ENCODE data around the gene MYO5A.
A peak's percentile ranks its signal among the peaks of the same experiment; 100 is the strongest.
"Not testable (repeated sequence)": the region's sequence is repeated elsewhere in the genome, so short reads cannot be mapped to it uniquely, and the experiment has no call there.

Gene MYO5A

DNA sequence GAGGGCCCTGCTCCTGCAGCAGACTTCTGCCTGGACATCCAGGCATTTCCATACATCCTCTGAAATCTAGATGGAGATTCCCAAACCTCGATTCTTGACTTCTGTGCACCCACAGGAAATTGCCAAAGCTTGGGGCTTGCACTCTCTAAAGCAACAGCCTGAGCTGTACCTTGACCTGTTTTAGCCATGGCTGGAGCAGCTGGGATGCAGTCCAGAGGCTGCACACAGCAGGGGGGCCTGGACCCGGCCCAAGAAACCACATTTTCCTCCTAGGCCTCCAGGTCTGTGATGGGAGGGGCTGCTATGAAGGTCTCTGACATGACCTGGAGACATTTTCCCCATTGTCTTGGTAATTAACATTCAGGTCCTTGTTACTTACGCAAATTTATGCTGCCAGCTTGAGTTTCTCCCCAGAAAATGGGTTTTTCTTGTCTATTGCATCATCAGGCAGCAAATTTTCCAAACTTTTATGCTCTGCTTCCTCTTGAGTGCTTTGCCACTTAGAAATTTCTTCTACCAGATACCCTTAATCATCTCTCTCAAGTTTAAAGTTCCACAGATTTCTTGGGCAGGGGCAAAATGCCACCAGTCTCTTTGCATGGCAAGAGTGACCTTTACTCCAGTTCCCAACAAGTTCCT lies 11.8 kb upstream of the MYO5A start:
- no peak for DNase-seq

DNA sequence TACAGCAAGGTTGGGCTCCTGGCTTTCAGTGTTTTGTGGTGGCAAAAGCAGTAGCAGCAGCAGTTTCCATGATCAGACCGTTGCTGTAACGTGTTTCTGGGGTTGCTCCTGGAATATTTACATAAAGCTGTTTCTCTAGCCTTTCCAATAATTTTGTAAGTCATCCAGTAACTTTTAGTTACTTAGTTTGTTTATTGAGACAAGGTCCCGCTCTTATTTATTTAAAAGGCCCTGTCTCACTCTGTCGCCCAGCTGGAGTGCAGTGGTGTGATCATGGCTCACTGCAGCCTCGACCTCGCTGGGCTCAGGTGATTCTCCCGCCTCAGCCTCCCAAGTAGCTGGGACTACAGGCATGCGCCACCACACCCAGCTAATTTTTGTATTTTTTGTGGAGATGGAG lies 8.8 kb upstream of the MYO5A start:
- no peak for DNase-seq

DNA sequence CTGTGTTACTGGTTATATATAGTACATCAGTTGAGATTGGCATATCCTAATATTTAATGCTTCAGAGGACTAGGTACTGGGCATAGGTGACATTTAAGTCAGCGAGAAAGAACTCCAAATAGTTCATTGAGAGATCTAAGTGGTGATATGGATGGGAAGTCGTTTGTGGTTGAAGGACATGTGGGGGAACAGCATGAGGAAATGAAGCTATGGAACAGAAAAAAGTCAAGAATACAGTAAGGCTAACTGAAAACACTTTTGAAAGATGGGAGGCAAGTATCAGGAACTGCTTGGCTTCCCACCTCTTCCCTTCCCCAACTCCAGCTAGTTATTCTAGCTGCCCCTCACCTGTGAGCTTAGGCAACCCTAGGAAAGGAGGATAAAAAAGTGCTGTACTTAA lies 3.7 kb upstream of the MYO5A start:
- DNase-seq = no peak

DNA sequence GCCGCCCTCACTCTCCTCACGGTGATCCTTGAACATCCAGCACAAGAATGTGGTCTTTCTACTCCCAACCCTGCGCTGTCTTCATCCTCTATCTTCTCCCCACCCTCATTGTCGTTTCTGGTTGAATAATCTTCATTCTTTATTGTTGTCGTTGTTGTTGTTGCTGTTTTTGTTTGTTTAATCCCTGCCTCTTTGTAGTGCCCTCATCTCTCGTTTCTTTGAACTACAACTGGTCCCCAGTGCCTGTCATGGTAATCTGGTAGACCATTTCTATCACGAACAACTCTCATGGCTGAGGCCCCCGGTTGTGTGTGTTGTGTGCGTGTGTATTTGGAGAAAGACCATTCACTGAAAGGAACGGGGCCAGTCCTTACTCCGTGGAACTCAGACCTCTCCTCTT lies 1.3 kb upstream of the MYO5A start:
- no peak for DNase-seq

DNA sequence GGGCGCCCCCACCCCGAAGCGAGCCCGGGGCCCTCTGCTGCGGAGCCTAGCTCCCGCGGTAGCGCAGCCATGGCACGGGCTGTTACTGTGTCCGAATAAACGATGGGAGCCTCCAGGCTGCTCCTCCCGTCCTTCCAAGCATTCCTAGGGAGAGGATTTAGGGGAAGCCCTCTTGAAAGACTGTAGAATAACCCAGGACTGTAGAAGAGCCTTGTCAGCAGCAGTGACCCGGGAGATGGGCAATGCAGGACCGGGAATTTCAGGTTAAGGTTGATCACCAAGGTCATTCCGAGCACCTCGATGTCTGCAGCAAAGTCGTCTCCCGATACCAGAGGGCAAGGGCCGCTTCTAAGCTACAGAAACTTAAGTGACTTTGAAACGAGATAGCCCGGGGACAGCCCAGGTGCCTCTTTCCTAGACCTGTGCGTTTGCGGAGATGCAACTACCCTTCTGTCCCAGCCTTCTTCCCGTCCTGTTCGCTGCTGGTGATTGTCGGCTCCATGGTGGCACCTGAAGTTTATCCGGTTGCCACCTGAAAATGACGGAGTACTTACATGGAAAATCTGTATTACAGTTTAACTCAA lies 753 bp upstream of the MYO5A start:
- DNase-seq = peak; percentile 33 to 34

DNA sequence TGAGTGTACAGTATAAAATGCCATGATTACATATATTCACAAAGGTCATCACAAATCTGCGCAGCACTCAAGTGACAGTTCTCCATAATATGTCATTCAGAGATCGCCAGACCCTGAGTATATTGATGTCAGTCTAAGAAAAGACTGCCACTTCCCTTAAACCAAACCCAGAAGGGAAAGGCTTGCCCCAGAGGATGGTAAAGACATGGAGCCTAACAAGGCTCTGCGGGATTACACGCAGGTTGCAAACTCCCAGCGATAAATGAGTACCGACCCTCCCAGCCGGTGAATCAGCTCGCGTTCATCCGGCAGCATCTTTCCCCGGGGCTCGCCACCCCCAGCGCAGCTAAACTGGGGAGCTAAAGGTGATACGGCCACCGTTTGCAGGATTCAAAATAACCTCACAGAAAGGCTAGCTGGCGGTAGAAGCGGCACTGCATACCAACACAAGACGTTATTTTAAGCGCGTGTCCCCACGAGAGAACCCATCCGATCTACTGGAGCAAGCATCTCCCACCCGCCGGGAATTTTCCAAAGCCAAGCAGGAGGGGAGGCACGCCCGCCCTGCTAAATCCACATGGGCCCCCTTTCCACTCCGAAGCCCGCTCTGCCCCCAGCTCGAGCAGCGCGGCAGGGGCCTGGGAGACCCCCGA lies 643 bp downstream of the MYO5A start:
- DNase-seq = peak; percentile 54 to 62

DNA sequence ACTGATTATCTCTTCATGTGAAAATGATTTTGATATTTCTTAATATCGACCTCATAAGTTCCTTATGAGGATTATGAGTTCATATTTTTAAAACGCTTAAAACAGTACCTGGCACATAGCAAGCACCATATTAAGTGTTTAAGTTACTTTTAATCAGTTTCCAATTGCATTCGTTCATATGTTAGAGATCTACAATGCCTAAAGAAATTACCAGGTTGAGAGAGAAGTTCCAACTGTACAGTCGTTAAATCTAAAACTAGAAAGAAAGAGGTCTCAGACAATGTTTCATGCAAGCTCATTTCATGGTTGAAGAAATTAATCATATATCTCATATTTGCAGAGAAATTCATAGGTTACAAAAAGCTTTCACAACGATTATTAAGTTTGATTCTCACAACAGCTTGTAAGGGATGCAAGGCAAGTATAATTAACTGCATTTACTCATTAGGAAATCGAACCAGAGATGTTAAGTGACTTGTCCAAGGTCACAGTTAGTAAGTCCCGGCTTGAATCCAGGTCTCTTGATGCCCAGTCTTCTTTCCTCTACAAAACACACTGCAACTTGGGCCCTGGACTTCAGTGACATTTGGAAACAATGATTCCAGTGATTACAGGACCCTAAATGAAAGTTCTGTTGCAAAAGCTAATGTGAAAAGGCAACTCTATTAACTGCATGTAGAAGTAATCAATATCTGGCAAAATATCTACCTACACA lies 1.3 kb downstream of the MYO5A start:
- no peak for DNase-seq

DNA sequence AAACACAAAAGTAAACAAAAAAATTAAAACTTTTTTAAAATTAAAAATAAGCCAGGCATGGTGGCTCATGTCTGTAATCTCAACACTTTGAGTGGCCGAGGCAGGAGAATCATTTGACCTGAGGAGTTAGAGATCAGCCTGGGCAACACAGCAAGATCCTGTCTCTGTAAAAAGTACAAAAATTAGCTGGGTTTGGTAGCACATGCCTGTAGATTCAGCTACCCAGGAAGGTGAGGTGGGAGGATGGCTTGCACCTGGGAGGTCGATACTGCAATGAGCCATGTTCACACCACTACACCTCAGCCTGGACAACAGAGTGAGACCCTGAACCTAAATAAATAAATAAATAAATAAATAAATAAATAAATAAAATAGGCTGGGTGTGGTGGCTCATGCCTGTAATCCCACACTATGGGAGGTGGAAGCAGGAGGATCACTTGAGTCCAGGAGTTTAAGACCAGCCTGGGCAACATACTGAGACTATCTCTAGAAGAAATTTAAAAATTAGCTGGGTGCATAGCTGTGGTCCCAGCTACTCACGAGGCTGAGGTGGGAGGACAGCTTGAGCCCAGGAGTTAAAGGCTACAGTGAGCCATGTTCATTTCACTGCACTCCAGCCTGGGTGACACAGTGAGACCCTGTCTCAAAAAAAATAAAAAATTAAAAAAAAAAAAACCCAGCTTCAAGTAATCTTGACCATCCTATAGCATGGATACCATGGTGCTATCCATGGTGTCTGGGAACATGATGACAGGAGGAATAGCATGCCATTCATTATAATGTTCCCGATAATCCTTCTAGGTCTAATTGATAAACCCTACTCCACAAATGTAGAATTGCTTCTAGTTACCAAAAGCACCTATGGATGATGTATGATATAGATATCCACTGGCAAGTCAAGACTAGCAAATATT lies 4.2 kb downstream of the MYO5A start:
- DNase-seq = no peak

DNA sequence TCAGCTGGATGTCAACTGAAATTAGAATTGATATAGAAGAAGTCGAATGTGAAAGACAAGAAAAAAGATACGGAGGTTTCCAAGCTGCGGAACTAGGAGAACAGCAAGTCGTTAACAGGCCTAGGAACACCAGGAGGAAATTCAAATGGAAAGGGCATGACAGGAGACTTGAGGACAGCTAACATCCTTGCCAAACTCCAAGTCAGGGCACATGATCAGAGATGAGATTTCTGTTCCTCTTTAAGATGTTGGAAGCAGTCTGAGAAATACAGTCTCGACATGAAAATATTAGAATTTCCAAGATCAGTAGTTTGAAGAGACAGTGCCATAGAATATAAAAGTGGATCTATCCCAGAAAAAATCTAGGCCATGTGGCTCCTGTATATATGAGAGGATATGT lies 5.0 kb downstream of the MYO5A start:
- DNase-seq = no peak

DNA sequence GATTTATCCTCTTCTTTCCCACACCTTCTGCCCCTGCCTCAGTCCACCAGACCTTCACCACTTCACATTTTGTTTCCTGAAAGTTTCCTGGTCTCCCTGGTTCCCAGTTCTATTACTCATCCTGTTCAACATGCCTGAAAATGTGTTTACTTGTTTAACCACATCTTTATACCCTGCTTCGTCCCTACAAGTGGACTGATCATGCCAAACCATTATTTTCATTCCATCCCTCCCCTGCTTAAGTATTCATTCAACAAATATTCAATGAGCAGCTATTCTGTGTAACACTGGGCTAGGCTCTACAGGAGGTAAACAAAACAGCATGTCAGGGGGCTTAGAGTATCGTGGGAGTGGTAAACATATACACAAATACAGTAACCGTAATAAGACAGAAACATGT lies 5.5 kb downstream of the MYO5A start:
- no peak for DNase-seq

DNA sequence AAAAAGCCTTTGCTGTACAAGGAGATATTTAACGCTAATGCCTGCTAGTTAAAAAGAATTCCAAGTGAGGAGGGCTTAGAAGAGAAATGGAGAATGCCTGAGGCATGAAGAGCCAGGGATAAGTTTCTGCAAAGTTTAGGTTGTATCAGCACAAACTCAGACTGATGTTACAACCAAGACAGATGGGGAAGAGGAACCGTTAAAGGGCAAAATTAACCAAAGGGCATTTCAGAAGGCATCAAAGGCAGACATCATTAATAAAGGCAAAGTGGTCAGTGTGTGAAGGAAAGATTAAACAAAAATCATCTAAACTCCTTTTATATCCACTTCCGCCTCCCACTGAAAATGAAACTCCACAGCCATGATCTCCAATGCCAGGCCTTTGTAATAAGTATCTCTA lies 7.0 kb downstream of the MYO5A start:
- no peak for DNase-seq

DNA sequence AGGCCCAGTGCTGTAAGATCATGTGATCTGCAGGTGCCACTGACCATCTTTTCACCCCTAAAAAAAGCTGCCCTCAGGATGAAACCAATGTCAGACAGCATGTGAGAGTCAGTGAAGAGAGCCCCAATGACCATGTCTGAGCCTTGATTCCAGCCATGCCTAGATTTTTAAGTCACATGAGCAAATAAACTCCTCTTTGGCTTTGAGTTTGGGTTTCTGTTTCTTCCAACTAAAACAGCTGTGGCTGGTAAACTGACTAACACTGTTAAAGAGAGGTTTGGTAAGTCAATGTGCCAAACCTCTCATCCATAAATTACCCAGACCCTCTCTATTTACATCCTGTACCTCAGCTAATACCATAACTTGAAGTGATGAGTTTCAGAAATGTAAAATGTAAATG lies 8.3 kb downstream of the MYO5A start:
- no peak for DNase-seq

DNA sequence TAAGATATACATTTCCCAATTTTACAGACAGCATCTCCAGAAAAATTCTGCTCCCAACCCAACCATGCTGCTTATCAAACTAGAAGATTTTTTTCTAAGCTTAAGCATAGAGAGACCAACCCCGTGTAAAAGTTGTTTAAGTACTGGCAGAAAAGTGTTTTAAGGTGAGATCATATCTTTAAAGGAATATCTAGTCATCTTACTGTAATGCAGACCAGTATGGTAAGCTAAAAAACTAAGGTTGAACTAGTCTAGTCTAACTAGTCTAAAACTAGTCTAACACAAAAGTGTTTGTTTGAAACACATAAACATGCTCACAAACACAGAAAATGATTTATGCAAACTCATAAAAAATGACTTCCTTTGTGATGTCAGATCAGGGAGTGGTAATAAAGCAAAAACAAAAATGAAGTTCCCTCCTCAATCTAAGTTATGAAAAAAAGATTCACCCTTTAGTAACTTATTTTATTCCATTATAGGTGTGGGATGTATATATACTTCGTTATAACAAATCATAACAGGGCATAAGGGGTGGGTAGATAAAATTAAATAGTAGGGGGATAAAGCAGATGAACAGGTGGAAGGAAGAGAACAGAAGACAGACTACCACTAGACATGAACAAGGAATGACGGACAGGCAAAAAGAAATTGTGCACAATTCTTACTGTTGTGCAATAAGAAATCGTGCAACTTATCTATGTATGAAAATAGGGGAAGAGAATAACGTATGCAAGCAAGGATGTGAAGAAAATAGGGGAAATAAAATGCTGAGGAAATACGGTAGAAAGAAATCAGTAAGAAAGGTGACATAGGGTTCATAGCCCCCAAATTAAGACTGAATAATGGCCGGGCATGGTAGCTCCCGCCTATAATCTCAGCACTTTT lies 10.0 kb downstream of the MYO5A start:
- DNase-seq = no peak

DNA sequence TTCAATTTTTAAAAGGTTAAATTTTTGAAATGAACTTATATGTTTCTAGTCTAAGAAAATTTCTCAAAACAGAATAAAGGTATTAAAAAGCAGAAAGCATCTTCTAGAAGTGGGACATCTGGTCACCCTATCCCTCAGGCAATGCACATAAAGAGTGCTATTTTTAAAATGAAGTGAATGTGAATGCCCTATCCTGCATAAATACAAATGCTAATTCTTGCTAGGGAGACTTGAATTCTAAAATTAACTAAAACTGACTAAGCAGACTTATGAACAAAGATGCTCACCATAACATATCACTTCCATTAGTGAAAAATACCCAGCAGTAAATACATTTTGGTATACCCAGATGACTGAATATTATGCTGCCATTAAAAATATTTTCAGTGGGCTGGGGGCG lies 11.7 kb downstream of the MYO5A start:
- DNase-seq = no peak

DNA sequence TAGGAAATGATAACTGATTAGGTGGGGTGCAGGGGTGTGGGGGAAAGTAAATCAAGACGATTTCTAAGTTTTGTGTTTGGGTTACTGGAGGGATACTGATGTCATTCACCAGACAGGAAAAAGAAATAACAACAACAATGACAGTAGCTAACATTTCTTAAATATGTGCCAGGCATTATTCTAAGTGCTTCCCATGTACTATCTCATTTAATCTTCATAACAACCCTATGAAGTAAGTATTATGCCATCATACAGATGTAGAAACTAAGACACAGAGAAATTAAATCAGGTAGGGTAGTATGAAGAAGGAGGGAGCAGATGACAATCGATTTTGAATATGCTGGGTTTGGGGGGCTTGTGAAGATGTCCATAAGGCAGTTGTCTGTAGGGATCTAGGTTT lies 13.3 kb downstream of the MYO5A start:
- no peak for DNase-seq

DNA sequence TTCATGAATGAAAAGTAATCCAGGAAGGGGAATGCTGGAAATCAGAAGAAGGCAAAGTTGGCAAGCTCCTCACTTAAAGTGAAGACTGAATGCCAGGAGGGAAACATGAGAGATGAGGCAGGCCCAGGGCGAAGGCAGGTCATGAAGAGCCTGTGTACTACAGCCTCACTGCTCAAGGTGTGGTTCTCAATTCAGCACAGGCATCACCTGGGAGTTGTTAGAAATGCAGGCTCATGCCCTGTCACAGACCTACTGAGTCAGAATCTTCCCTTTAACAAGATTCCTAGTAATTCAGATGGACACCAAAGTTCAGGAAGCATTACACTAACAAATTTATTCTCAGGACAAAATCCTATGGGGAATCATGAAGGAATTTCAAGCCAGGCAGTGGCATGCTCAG lies 14.2 kb downstream of the MYO5A start:
- DNase-seq = no peak

DNA sequence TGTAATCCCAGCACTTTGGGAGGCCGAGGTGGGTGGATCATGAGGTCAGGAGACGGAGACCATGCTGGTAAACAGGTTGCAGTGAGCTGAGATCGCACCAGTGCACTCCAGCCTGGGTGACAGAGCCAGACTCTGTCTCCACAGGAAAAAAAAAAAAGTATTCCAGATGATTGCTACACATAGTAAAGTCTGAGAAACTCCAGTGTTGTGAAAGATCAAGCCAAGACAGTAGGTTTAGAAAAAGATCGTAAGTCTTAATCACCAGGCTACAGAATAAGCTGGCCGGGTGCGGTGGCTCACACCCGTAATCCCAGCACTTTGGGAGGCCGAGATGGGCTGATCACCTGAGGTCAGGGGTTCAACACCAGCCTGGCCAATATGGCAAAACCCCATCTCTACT lies 15.8 kb downstream of the MYO5A start:
- DNase-seq = not testable (repeated sequence)

DNA sequence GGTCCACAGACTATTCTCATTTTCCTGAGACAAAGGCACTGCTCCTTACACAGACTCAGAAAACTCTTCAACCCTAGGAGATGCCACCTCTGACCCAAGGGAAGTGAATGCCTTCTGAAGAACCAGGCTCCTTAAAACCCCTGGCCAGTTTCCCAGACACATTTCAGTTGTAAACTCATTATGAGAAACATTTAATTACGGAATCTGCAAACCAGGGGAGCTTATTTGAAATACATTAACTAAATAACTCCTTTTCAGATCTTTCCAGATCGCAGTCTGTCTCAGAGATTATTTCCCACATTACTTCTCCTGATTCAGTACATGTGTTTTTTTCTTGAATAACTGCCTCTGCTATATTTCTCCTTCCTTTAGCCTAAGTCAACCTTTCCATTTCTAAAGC lies 17.6 kb downstream of the MYO5A start:
- DNase-seq = no peak

DNA sequence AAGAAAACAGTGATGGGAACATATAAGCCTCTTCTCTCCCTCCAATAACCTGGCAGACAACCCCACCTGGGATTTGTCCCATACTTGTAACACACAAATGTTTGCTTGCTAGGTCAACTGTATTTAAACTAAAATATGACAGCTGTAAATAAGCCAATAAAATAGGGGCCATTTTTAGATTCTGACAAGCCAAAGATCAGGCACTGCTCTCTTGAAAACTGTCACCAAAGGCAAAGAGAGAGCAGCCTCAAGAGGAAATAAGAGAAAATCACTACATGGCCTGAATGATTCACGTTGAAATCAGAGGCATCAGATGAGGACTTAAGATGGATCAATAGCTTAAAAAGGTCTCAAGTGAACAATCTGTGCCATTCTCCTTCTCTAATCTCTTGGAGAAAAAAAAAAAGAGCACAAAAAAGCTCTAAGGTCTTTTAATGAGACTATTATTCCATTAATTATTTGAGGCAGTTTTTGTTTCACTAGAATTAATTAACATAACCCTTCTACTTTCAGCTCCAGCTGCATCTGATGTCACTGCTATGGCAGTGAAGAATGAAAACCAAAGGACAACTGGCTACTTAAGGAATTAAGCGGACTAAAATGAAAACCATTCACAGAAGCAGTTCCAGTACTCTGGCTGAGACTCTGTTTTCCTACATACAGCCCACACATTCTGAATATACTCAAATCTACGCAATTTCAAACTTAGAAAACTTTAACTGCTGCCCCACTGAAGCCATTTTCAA lies 19.0 kb downstream of the MYO5A start:
- DNase-seq = no peak

DNA sequence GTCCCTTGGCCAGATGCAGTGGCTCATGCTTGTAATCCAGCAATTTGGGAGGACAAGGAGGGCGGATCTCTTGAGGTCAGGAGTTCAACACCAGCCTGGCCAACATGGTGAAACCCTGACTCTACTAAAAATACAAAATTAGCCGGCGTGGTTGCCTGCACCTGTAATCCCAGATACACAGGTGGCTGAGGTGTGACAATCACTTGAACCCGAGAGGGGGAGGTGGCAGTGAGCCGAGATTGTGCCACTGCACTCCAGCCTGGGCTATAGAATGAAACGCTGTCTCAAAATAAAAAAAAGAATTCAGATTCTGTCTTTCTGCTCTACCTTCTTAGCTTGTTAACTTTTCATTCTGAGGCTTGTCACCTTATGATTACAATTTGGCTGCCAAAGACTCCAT lies 22.1 kb downstream of the MYO5A start:
- DNase-seq = no peak

DNA sequence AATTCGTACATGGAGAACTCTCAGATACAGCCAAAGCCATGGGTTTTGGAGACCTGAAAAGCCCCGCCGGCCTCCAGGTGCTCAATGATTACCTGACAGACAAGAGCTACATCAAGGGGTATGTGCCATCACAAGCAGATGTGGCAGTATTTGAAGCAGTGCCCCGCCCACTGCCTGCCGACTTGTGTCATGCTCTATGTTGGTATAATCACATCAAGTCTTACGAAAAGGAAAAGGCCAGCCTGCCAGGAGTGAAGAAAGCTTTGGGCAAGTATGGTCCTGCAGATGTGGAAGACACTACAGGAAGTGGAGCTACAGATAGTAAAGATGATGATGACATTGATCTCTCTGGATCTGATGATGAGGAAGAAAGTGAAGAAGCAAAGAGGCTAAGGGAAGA lies 23.5 kb downstream of the MYO5A start:
- DNase-seq = no peak

Measured in stimulated activated CD4-positive, alpha-beta T cell treated with anti-CD3 and anti-CD28 coated beads, Interleukin-2, amount 100 ng/mL, for 24 hours (primary cell).